ENCODE measurements around the gene AMFR. TPM values are rescaled to one million over a fixed set of nuclear protein-coding genes. Genes with fewer than 3 reads are reported as not detected.

The AMFR gene
- total and polyA plus RNA-seq, 8 donors = 16.8 to 254 (median 68.2) TPM

DNA sequence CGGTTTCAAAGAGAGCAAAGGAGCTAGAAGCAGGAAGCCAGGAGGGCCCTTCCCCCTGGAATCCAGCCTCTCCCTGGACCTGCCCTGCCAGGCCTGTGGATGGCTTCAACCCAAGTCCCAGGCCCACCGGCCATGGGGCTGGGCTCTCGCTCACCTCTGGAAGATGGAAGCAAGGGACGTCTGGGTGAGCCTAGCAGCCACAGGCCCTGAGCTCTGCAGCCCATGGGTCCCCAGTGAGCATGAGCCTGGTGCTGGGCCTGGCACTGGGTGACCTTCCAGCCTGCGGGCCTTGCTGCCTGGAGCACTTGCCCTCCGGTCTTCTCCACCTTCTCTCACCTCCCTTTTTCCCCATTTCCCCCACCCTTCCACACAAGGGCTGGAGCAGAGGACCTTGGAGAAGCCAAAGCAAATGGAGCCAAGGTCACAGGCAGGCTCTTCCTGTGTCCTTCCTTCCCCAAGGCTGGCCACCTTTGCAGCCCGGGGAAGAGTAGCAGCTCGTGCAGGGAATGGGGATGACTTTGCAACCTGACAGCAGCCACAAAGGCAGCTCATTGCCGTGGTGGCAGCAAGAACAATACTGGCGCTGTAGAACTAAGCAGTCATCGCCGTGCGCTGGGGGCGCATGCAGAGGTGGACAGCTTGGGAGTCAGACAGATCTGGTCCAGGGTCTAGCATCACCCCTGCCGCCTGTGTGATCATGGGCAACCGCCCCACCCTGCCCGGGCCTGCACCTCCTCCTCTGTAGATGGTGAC, 86.6 kb downstream of the AMFR start:
- Histone ChIP-seq H3K4me3 (no peak overlapping the region), H3K27me3 (no peaks in the 10 kb centered on the region), H3K4me1 (no peaks in the 10 kb centered on the region), H3K9me3 (no peaks in the 10 kb centered on the region), H3K27ac (no peak overlapping the region), H3K36me3 (peaks cover 3 to 83% (median 35%) of the 10 kb centered on the region in 4 donors)
- intact Hi-C loops (cut with DNase I; ENCODE audit: low total_unique reads) = no loop called here
- TF ChIP-seq, protein P1, sequence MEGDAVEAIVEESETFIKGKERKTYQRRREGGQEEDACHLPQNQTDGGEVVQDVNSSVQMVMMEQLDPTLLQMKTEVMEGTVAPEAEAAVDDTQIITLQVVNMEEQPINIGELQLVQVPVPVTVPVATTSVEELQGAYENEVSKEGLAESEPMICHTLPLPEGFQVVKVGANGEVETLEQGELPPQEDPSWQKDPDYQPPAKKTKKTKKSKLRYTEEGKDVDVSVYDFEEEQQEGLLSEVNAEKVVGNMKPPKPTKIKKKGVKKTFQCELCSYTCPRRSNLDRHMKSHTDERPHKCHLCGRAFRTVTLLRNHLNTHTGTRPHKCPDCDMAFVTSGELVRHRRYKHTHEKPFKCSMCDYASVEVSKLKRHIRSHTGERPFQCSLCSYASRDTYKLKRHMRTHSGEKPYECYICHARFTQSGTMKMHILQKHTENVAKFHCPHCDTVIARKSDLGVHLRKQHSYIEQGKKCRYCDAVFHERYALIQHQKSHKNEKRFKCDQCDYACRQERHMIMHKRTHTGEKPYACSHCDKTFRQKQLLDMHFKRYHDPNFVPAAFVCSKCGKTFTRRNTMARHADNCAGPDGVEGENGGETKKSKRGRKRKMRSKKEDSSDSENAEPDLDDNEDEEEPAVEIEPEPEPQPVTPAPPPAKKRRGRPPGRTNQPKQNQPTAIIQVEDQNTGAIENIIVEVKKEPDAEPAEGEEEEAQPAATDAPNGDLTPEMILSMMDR (IDR thresholded peaks at IDR 0.05) = no peak
- TF ChIP-seq EP300 (IDR thresholded peaks at IDR 0.05) = no peak
- no peak for TF ChIP-seq POLR2AphosphoS5 (IDR thresholded peaks at IDR 0.05)
- TF ChIP-seq POLR2A (IDR thresholded peaks at IDR 0.05) = no peak
- 73 to 90% (median 87%) methylated on average over 15 to 17 of the region's 17 CpGs for WGBS, 5 donors
- no peak for DNase-seq

DNA sequence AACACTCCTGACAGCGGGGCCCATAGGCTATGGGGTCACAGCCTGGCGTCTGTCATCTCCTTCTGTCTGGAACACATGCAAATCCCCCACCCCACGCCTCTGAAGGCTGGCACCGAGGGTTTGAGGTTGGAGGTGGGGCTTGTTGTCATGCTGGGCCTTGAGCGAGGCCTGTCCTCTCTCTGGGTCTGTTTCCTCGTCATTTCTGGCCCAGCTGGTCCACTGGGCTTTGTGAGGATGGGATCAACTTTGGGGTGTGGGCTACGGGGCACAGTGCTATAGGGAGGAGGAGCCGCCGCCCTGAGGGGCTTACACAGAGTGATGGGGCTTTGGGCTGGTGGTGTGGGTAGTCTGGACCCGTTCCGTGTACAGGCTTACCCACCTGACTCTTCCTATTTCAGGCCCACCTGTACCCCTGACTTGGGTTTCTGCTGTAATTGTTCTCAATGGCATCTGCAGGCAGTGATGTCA, 87.5 kb downstream of the AMFR start:
- Histone ChIP-seq H3K9me3 (no peaks in the 10 kb centered on the region), H3K27me3 (no peaks in the 10 kb centered on the region), H3K27ac (no peak overlapping the region), H3K4me3 (no peak overlapping the region), H3K36me3 (peaks cover 3 to 75% (median 34%) of the 10 kb centered on the region in 4 donors), H3K4me1 (peaks cover 0 to 1% (median under 1%) of the 10 kb centered on the region in 4 donors)
- no peak for DNase-seq
- WGBS, 5 donors = 76 to 87% (median 82%) methylated on average over 7 to 11 of the region's 11 CpGs
- TF ChIP-seq POLR2A (IDR thresholded peaks at IDR 0.05) (no peak), EP300 (IDR thresholded peaks at IDR 0.05) (no peak), POLR2AphosphoS5 (IDR thresholded peaks at IDR 0.05) (no peak)
- TF ChIP-seq, protein P1 (IDR thresholded peaks at IDR 0.05) = no peak
- intact Hi-C loops (cut with DNase I; ENCODE audit: low total_unique reads) = no loop called here

DNA sequence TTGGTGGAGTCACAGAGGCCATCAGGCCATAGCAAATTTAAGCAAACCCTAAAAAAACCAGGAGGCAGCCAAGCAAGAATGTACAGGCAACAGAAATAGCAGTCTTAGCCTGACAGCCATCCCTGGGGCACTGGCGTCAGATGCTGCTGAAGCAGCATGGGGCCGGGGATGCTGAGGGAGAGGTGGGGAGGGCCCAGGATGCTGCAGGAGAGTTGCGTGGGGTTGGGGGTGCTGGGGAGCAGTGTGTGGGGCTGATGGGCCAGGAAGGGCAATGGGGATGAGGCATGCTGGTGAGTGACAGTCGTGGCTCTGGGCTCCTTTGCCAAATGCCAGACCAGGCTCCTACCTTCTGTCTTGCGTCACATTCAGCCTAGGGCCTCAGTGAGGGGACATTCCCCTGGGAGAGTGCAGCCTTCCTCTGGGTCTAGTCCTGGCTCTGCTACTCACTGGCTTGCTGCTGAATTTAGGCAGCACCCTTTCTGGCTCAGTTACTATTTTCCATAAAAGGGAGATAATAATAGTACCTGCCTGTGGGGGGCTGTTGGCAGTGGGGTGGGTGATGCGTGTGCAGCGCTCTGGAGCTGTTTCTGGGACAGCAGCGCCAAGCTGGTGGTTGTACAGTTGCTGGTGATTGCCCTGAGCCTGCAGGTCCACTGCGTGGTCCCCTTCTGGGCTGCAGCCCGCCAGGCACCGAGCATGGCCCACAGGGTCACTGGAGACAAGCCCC, 88.1 kb downstream of the AMFR start:
- DNase-seq = no peak
- TF ChIP-seq POLR2AphosphoS5 (IDR thresholded peaks at IDR 0.05) (no peak), EP300 (IDR thresholded peaks at IDR 0.05) (no peak), POLR2A (IDR thresholded peaks at IDR 0.05) (no peak)
- TF ChIP-seq, protein P1 (IDR thresholded peaks at IDR 0.05) = no peak
- no peak overlapping the region for H3K4me3 ChIP-seq
- peaks cover 3 to 70% (median 32%) of the 10 kb centered on the region in 4 donors for H3K36me3 ChIP-seq
- no peaks in the 10 kb centered on the region for H3K27me3 ChIP-seq
- H3K4me1 ChIP-seq = peaks cover 0 to 6% (median 2%) of the 10 kb centered on the region in 4 donors
- WGBS, 5 donors = 82 to 96% (median 88%) methylated on average over 10 to 11 of the region's 11 CpGs
- intact Hi-C loops (cut with DNase I; ENCODE audit: low total_unique reads) = no loop called here
- no peak overlapping the region for H3K27ac ChIP-seq
- no peaks in the 10 kb centered on the region for H3K9me3 ChIP-seq

DNA sequence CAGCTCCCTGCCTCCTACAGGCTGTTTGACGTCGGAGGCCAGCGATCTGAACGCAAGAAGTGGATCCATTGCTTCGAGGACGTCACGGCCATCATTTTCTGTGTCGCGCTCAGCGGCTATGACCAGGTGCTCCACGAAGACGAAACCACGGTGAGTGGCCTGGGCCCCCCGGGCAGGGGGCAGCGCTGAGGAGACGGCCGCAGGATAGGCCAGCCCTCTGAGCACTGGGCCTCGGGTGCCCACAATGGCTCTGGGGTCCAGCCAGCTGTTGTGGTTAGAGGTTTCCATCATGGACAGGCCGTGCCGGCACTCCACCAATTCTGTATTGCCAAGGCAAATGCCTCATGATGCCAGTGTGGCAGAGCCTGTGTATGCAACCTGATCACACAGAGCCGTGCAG, 88.6 kb downstream of the AMFR start:
- Histone ChIP-seq H3K4me1 (peaks cover 0 to 6% (median 2%) of the 10 kb centered on the region in 4 donors), H3K4me3 (no peak overlapping the region), H3K9me3 (no peaks in the 10 kb centered on the region), H3K27ac (no peak overlapping the region), H3K27me3 (no peaks in the 10 kb centered on the region), H3K36me3 (peaks cover 3 to 68% (median 29%) of the 10 kb centered on the region in 4 donors)
- intact Hi-C loops (cut with DNase I; ENCODE audit: low total_unique reads) = no loop called here
- 89 to 92% (median 90%) methylated on average over 11 to 21 of the region's 21 CpGs for WGBS, 5 donors
- DNase-seq = no peak
- no peak for TF ChIP-seq POLR2AphosphoS5 (IDR thresholded peaks at IDR 0.05)
- TF ChIP-seq EP300 (IDR thresholded peaks at IDR 0.05) = no peak
- no peak for TF ChIP-seq POLR2A (IDR thresholded peaks at IDR 0.05)
- TF ChIP-seq, protein P1 (IDR thresholded peaks at IDR 0.05) = no peak

Data from stomach (tissue), 9 donors.